Cardiac muscle cell (in vitro differentiated cells and primary cell): ENCODE results near the gene CPM. TPM values are rescaled to one million over a fixed set of nuclear protein-coding genes. Genes with fewer than 3 reads are reported as not detected.

Experiments
- DNase-seq, 2 donors: peaks; one replicate each; pipeline versions ENCODE4 v3.0.0 to v3.0.0-alpha.2; 2010 to 2017; ENCODE audit warnings: low read depth in 1 of 2, low spot score in 1 of 2
- H3K27ac ChIP-seq: fragments of 200-600 bp; sonication (generic); 2 replicates; pipeline ENCODE4 v1.5.1; 2016
- H3K27me3 ChIP-seq: fragments of 200-600 bp; sonication (generic); 2 replicates; pipeline ENCODE4 v1.6.0; 2016; ENCODE audit warnings: control low read depth
- H3K36me3 ChIP-seq: fragments of 200-600 bp; sonication (generic); 2 replicates; pipeline ENCODE4 v1.5.1; 2016; ENCODE audit warnings: control low read depth
- H3K4me1 ChIP-seq: fragments of 200-600 bp; sonication (generic); 2 replicates; pipeline ENCODE4 v1.8.1; 2017; ENCODE audit warnings: low read depth, mild to moderate bottlenecking, mixed run types
- H3K4me3 ChIP-seq: fragments of 200-600 bp; sonication (generic); 2 replicates; pipeline ENCODE4 v1.5.1; 2016; ENCODE audit warnings: mild to moderate bottlenecking
- H3K9me3 ChIP-seq: fragments of 200-600 bp; sonication (generic); 2 replicates; pipeline ENCODE4 v1.5.1; 2017; ENCODE audit warnings: low read depth, mild to moderate bottlenecking, control low read depth
- CTCF ChIP-seq: IDR thresholded peaks from 2 replicates; pipeline ENCODE4 v1.5.1; 2012; ENCODE audit warnings: low read depth, mild to moderate bottlenecking, low read length
- polyA plus RNA-seq: library from polyadenylated mRNA; unstranded; fragments of >200 nt; fragmentation: Nextera tagmentation; extraction: Ambion mirVana; gene quantifications from 2 replicates; pipeline ENCODE4 v1.2.1, GENCODE V29; 2016
- total RNA-seq: library from RNA; depleted of rRNA; stranded (reverse); fragments of >200 nt; gene quantifications from 2 replicates; pipeline ENCODE4 v1.2.3, GENCODE V29; 2016

Gene CPM
- total and polyA plus RNA-seq, 2 experiments from 2014 or later = 1.5 to 2.0 TPM

DNA sequence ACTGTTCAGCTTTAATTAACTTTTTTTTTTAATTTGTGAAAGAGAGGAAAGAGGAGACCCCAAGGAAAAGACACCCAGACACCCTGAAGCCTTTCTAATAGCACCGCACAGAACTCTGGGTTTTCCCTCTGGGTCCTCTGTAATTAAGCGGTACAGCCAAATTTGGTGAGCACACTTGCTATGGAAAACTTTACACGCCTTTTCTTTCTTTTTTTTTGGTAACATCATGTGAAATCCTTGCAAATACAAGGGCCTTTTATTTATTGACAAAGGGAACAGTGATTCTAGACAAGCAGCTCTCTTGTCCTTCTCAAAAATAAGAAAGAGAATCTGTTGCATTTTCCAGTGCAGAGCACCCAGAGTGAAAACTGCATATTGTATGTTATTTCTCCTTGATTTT is 44.4 kb upstream of the CPM start:
- no peak for DNase-seq

DNA sequence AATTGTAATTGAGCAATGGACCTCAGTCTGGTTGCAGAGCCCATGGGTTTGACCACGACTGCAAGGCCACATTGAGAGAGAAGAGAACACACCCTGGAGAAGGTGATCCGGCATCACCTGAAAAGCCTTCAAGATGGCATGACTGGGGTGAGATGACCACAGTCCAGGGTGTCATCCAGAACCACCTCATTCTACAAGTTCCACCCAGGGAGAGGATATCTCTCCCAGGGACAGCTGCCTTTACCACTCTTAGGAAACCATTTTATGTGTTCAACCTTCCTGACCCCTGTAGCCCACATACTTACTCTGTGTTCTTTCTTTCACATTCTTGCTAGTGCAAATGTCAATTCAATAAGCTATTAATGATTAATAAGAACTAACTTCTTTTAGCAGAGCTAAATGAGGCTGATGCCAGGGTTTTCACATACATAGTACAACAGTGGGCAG is 43.4 kb upstream of the CPM start:
- Histone ChIP-seq H3K4me3 (no peak overlapping the region), H3K27ac (no peak overlapping the region), H3K27me3 (no peaks in the 10 kb centered on the region), H3K4me1 (peaks cover 10% of the 10 kb centered on the region), H3K36me3 (no peaks in the 10 kb centered on the region), H3K9me3 (no peaks in the 10 kb centered on the region)
- no peak for DNase-seq
- TF ChIP-seq CTCF = no peak

More for the DNA sequence above, 44.4 kb upstream of the CPM start:
- no peaks in the 10 kb centered on the region for H3K36me3 ChIP-seq
- no peak overlapping the region for H3K27ac ChIP-seq
- peaks cover 10% of the 10 kb centered on the region for H3K4me1 ChIP-seq
- H3K9me3 ChIP-seq = no peaks in the 10 kb centered on the region
- H3K4me3 ChIP-seq = no peak overlapping the region
- TF ChIP-seq CTCF = no peak
- no peaks in the 10 kb centered on the region for H3K27me3 ChIP-seq

DNA sequence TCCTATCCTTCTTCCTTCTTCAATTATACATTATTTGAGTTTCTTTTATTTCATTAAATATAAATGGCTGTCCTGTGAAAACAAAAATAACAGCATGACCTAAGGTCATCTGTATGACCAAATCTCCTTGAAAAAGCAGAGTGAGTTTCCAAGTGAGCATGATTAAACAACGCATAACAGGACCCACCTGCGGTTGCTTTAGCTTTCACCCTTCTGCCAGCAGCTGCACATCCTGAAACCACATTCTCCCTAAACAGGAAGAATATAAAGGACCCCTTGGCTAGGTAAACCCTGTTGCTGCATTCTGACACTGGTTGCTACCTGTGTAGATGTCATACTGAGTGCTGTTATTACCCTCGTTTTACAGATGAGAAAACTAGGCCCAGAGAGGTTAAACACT is 42.8 kb upstream of the CPM start:
- Histone ChIP-seq H3K4me3 (no peak overlapping the region), H3K36me3 (no peaks in the 10 kb centered on the region), H3K9me3 (no peaks in the 10 kb centered on the region), H3K4me1 (peaks cover 10% of the 10 kb centered on the region), H3K27me3 (no peaks in the 10 kb centered on the region), H3K27ac (no peak overlapping the region)
- no peak for TF ChIP-seq CTCF
- DNase-seq = no peak

GRCh38 chr12:68972595-68972994 is 39.6 kb upstream of the CPM start:
- H3K9me3 ChIP-seq = no peaks in the 10 kb centered on the region
- no peak overlapping the region for H3K4me3 ChIP-seq
- no peaks in the 10 kb centered on the region for H3K4me1 ChIP-seq
- H3K36me3 ChIP-seq = no peaks in the 10 kb centered on the region
- no peak overlapping the region for H3K27ac ChIP-seq
- DNase-seq = no peak
- H3K27me3 ChIP-seq = no peaks in the 10 kb centered on the region
- no peak for TF ChIP-seq CTCF

DNA sequence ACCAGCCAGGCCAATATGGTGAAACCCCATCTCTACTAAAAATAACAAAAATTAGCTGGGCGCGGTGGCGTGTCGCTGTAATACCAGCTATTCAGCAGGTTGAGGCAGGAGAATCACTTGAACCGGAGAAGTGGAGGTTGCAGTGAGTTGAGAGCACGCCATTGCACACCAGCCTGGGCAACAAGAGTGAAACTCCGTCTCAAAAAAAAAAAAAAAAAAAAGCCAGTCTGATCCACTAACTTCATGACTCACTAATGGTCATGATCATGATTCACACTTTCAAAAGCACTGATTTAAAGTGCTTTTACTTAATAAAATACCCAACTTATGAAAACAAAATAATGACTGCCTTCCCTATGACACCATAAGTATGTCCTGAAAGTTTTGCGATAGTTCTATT is 38.4 kb upstream of the CPM start:
- no peaks in the 10 kb centered on the region for H3K9me3 ChIP-seq
- peak in 1 of 2 donors; percentile 52 for DNase-seq
- H3K4me1 ChIP-seq = no peaks in the 10 kb centered on the region
- no peak overlapping the region for H3K4me3 ChIP-seq
- TF ChIP-seq CTCF = no peak
- H3K27ac ChIP-seq = no peak overlapping the region
- no peaks in the 10 kb centered on the region for H3K36me3 ChIP-seq
- H3K27me3 ChIP-seq = no peaks in the 10 kb centered on the region

DNA sequence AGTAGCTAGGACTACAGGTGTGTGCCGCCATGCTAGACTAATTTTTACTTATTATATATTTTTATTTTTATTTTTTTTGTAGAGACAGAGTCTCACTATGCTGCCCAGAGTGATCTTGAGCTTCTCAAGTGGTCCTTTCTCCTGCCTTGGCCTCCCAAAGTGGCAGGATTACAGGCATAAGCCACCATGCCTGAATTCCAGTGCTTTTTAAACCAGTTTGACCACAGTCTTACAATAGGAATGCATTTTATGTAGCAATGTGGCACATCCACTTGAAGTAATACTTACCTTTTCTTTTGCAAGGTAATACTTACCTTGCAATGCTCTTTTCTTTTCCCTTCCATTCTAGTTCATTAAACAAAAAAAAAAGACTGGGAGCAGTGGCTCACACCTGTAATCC is 38.0 kb upstream of the CPM start:
- Histone ChIP-seq H3K27me3 (no peaks in the 10 kb centered on the region), H3K4me3 (no peak overlapping the region), H3K36me3 (no peaks in the 10 kb centered on the region), H3K9me3 (no peaks in the 10 kb centered on the region), H3K27ac (no peak overlapping the region), H3K4me1 (no peaks in the 10 kb centered on the region)
- no peak for DNase-seq
- no peak for TF ChIP-seq CTCF
